GM10847 (cell line): Measurements from ENCODE around the gene ACMSD.

Experiments used
- POLR2A ChIP-seq: IDR thresholded peaks from 2 replicates; pipeline ENCODE4 v1.6.1; 2011; ENCODE audit not compliant: insufficient read length; ENCODE audit errors: extremely low read depth

The ACMSD gene

GRCh38 chr2:134882773-134883172 lies 44.4 kb downstream of the ACMSD start:
- TF ChIP-seq POLR2A: no peak

- TF ChIP-seq POLR2A: no peak
These were observed 45.3 kb downstream of the ACMSD start for GRCh38 chr2:134883552-134884293.

GRCh38 chr2:134884435-134884834 lies 46.0 kb downstream of the ACMSD start:
- TF ChIP-seq POLR2A: no peak

- TF ChIP-seq POLR2A: no peak
These were observed 54.0 kb downstream of the ACMSD start for GRCh38 chr2:134892282-134893035.

GRCh38 chr2:134897932-134898331 lies 59.5 kb downstream of the ACMSD start:
- no peak for TF ChIP-seq POLR2A

- no peak for TF ChIP-seq POLR2A
These were observed 60.8 kb downstream of the ACMSD start for GRCh38 chr2:134899204-134899603.

- no peak for TF ChIP-seq POLR2A
These were observed 61.7 kb downstream of the ACMSD start for GRCh38 chr2:134900151-134900550.

GRCh38 chr2:134905168-134905567 lies 66.8 kb downstream of the ACMSD start:
- no peak for TF ChIP-seq POLR2A

GRCh38 chr2:134906726-134907125 lies 68.3 kb downstream of the ACMSD start:
- no peak for TF ChIP-seq POLR2A

- no peak for TF ChIP-seq POLR2A
These were observed 72.5 kb downstream of the ACMSD start for GRCh38 chr2:134910763-134911399.

GRCh38 chr2:134911400-134911785 lies 73.0 kb downstream of the ACMSD start:
- TF ChIP-seq POLR2A: no peak

GRCh38 chr2:134912361-134912760 lies 73.9 kb downstream of the ACMSD start:
- no peak for TF ChIP-seq POLR2A

- no peak for TF ChIP-seq POLR2A
These were observed 79.0 kb downstream of the ACMSD start for GRCh38 chr2:134917360-134917865.

- peak; percentile 76 for TF ChIP-seq POLR2A
These were observed 79.6 kb downstream of the ACMSD start for GRCh38 chr2:134917888-134918525.
